Medulla oblongata (tissue), 1 donor: ENCODE measurements around the gene ANTXR2.
A peak's percentile ranks its signal among the peaks of the same experiment; 100 is the strongest.

Source experiments
- DNase-seq: peaks from one replicate; pipeline ENCODE4 v3.0.0-alpha.2; 2015; ENCODE audit errors: extremely low spot score

ANTXR2 gene

GRCh38 chr4:80092088-80092487, 19.1 kb upstream of the ANTXR2 start:
- DNase-seq: no peak

GRCh38 chr4:80091688-80092087, 18.7 kb upstream of the ANTXR2 start:
- DNase-seq: no peak

- DNase-seq: no peak
Observed at GRCh38 chr4:80091184-80091583, 18.2 kb upstream of the ANTXR2 start.

GRCh38 chr4:80090090-80090489, 17.1 kb upstream of the ANTXR2 start:
- no peak for DNase-seq

GRCh38 chr4:80088471-80088870, 15.4 kb upstream of the ANTXR2 start:
- DNase-seq: no peak

GRCh38 chr4:80086296-80086695, 13.3 kb upstream of the ANTXR2 start:
- DNase-seq: no peak

- DNase-seq: no peak
Observed at GRCh38 chr4:80085081-80085480, 12.1 kb upstream of the ANTXR2 start.

GRCh38 chr4:80082693-80083092, 9.7 kb upstream of the ANTXR2 start:
- DNase-seq: no peak

- DNase-seq: no peak
Observed at GRCh38 chr4:80081566-80081965, 8.5 kb upstream of the ANTXR2 start.

- no peak for DNase-seq
Observed at GRCh38 chr4:80079255-80079923, 6.4 kb upstream of the ANTXR2 start.

- no peak for DNase-seq
Observed at GRCh38 chr4:80078346-80079092, 5.5 kb upstream of the ANTXR2 start.

GRCh38 chr4:80077639-80078038, 4.6 kb upstream of the ANTXR2 start:
- DNase-seq: no peak

- no peak for DNase-seq
Observed at GRCh38 chr4:80076681-80077080, 3.7 kb upstream of the ANTXR2 start.

GRCh38 chr4:80075995-80076675, 3.1 kb upstream of the ANTXR2 start:
- no peak for DNase-seq

- no peak for DNase-seq
Observed at GRCh38 chr4:80074651-80075050, 1.6 kb upstream of the ANTXR2 start.

- DNase-seq: no peak
Observed at GRCh38 chr4:80074069-80074468, 1.0 kb upstream of the ANTXR2 start.

- no peak for DNase-seq
Observed at GRCh38 chr4:80073473-80074008, 512 bp upstream of the ANTXR2 start.

- peak; percentile 14 for DNase-seq
Observed at GRCh38 chr4:80072228-80072743, 743 bp downstream of the ANTXR2 start.

- peak; percentile 10 for DNase-seq
Observed at GRCh38 chr4:80071604-80072227, 1.3 kb downstream of the ANTXR2 start.

- no peak for DNase-seq
Observed at GRCh38 chr4:80070880-80071603, 2.0 kb downstream of the ANTXR2 start.
